ENCODE measurements around the gene DBET.
"Not testable (repeated sequence)": the region's sequence is repeated elsewhere in the genome, so short reads cannot be mapped to it uniquely, and the experiment has no call there.

DBET gene

DNA sequence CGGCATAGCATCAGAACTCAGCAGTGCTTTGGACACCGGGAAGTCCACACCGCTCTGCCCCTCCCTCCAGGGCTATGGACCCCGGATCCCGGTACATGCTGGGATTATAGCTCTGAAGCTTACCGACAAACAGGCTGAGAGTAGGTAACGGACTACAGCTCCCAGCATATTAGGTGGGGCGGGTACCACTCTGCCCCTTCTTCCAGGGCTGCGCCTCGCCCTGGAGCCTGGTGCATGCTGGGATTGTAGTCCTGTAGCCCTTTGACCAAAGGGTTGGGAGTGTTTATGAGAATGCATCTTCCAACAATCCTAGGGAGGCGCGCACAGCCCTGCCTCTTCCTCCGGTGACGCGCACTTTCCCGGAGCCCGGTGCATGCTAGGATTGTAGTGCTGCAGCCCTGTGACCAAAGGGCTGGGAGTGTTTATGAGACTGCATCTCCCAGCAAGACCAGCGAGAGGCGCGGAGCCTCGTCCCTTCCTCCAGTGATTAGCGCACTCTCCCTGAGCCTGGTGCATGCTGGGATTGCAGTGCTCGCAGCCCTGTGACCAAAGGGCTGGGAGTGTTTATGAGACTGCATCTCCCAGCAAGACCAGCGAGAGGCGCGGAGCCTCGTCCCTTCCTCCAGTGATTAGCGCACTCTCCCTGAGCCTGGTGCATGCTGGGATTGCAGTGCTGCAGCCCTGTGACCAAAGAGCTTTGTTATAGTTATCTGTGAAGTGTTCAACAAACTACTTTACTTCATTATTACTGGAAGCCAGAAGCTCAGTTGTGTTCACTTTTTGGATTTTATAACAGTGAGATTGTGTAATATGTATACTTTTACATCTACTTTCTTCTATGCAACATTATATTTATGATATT, 14.7 kb upstream of the DBET start:
- not testable (repeated sequence) for DNase-seq

GRCh38 chr4:190058997-190059396, 5.3 kb upstream of the DBET start:
- DNase-seq, result not testable (repeated sequence)

DNA sequence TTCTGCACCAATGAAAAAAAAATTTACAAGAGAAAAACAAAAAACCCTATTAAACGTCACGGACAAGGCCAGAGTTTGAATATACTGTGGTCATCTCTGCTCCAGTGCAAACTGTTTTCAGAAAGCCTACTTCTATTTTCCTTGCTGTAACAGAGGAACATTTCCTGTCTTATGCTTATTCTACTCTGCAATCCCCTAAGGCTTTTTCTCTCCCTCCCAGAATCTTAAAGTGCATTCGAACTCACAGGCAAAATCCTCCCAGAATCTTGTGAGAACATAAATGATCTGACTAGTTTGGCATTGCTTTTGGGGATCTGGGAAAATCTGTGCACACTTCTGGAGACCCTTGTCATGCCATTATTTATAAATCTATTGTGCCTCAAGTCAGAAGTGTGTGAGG, 503 bp downstream of the DBET start:
- not testable (repeated sequence) for DNase-seq

GRCh38 chr4:190068351-190068750, 4.0 kb downstream of the DBET start:
- not testable (repeated sequence) for DNase-seq

DNA sequence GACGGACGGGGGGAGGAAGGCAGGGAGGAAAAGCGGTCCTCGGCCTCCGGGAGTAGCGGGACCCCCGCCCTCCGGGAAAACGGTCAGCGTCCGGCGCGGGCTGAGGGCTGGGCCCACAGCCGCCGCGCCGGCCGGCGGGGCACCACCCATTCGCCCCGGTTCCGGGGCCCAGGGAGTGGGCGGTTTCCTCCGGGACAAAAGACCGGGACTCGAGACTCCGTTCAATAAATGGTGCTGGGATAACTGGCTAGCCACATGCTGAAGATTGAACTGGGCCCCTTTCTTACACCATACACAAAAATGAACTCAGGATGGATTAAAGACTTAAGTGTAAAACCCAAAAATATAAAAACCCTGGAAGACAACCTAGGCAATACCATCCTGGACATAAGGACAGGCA, 28.8 kb downstream of the DBET start:
- not testable (repeated sequence) for DNase-seq

- DNase-seq, result not testable (repeated sequence)
Observed at GRCh38 chr4:190094031-190094430, 29.7 kb downstream of the DBET start.

GRCh38 chr4:190095335-190095734, 31.0 kb downstream of the DBET start:
- not testable (repeated sequence) for DNase-seq

DNA sequence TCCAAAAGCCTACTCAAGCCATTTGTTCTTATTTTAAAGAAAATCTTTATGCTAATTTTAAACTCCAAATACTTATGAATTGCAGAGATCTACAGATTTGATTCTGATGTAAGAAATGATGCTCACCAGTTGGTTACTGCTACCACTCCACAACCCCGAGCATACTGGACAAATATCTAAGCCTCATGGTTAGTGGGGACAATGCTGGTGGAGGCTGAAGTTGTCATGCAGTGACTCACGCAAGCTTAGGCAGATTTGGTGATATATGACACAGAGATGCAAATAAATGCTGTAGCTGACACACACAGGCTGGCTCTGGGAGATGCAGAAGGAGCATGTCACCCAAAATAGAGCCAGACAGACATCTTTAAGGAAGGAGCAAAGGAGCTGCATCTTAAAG, 35.3 kb downstream of the DBET start:
- not testable (repeated sequence) for DNase-seq

GRCh38 chr4:190101525-190101924, 37.2 kb downstream of the DBET start:
- DNase-seq, result not testable (repeated sequence)

- not testable (repeated sequence) for DNase-seq
Observed at GRCh38 chr4:190106191-190106590, 41.9 kb downstream of the DBET start.

DNA sequence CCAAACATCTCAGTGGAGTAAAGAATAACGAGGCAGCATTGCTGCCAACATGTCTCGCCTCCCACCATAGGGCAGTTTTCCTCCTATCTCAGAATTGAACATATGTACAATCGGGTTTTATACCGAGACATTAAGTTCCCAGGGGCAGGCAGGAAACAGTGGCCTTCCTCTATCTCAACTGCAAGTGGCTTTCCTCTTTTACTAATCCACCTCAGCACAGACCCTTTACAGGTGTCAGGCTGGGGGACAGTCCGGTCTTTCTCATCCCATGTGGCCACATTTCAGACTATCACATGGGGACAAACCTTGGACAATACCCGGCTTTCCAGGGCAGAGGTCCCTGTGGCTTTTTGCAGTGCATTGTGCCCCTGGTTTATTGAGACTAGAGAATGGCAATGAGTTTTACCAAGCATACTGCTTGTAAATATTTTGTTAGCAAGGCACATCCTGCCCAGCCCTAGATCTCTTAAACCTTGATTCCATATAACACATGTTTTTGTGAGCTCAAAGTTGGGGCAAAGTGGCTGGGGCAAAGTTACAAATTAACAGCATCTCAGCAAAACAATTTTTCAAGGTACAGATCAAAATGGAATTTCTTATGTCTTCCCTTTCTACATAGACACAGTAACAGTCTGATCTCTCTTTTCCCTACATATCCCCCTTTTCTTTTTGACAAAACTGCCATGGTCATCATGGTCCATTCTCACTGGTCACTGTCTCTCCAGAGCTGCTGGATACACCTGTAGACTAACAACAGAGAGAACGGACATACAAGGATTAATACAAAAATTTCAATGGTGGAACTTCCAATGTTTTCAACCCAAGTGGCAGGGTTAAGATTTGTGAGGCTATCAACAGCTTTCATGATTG, 42.5 kb downstream of the DBET start:
- not testable (repeated sequence) for DNase-seq

DNA sequence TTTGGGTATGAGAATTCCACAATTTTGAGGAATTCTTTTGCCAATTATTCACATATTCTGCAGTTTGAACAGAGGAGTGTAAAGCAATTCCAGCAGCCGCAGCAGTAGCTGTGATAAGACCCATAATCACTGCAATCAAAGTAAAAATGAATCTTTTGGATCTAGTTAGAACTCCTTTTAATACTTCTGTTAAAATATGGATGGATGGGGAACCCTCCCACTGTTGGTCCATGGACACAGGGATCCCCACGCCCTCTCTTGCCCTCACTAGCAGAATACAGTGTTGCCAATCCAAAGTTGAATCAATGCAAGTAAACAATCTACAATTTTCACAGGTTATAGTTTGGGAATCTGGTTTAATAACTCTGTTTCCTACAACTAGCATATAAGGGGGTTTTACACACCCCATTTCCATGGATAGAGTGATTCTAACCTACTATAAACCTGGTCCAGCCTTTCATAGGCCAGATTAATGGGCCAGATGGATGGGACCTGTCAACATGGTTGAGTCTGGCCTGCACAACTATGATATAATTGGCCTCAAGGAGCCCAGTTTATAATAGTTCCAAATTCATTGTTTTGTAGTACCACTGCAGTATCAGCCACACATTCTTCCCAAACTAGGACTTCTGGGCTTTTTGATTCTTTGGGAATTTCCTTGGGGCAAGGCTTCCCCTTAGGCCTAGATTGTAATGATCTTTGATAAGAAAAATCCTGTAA, 43.6 kb downstream of the DBET start:
- DNase-seq, result not testable (repeated sequence)

GRCh38 chr4:190108756-190109155, 44.5 kb downstream of the DBET start:
- DNase-seq, result not testable (repeated sequence)

- DNase-seq, result not testable (repeated sequence)
Observed at GRCh38 chr4:190109390-190110011, 45.2 kb downstream of the DBET start.

GRCh38 chr4:190110033-190110432, 45.7 kb downstream of the DBET start:
- DNase-seq, result not testable (repeated sequence)

DNA sequence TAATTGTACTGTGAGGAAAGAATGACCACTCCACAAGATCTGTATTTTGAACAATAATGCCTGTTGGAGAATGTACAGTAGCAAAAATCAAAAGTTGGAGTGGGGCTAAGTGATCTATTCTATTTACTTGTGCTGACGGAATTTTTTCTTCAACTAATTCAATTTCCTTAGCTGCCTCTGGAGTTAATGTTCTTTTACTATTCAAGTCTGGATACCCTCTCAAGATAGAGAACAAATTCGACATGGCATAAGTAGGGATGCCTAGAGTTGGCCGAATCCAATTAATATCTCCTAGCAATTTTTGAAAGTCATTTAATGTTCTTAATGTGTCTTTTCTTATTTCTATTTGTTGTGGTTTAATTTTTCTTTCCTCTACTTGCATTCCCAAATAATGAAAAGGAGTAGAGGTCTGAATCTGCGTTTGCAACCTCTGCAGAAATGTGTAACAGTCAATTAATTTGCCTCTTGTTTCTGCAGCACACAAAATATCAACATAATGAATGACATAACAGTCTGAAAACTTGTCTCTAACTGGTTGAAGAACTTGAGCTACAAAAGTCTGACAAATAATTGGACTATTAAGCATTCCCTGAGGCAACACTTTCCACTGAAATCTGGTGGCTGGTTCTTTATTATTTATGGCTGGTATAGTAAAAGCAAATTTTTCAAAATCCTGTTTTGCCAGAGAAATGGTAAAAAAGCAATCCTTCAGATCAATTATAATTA, 46.4 kb downstream of the DBET start:
- DNase-seq, result not testable (repeated sequence)

DNA sequence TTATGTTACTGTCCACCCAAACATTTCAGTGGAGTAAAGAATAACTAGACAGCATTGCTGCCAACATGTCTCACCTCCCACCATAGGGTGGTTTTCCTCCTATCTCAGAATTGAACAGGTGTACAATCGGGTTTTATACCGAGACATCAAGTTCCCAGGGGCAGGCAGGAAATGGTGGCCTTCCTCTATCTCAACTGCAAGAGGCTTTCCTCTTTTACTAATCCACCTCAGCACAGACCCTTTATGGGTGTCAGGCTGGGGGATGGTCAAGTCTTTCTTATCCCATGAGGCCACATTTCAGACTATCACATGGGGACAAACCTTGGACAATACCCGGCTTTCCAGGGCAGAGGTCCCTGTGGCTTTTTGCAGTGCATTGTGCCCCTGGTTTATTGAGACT, 48.6 kb downstream of the DBET start:
- not testable (repeated sequence) for DNase-seq

DNA sequence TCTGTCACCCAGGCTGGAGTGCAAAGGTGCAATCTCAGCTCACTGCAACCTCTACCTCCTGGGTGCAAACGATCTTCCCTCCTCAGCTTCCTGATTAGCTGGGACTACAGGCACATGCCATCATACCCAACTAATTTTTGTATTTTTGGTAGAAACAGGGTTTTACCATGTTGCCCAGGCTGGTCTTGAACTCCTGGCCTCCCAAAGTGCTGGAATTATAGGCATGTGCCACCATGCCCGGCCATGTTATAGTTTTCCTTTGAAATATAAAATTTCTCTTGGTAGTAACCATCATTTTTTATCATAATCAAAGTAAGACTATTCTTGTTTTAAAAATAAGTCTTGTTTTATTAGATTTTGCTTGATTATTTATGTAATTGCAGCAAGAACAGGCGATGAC, 50.7 kb downstream of the DBET start:
- DNase-seq, result not testable (repeated sequence)

Measured in NCI-H1694 (cell line).